ENCODE data around the gene JPH2. TPM values are rescaled to one million over a fixed set of nuclear protein-coding genes. Genes with fewer than 3 reads are reported as not detected.

JPH2 gene
- total RNA-seq, 1 donor from 2014 or later = 151 TPM

- H3K27ac ChIP-seq (replicated peaks) = peak overlapping the region; percentile 50
- intact Hi-C loops (cut with micrococcal nuclease) = loop anchor here (5.0 kb wide), 1 partner anchor 71 kb away; the partner anchor contains the start of gene JPH2
- peaks cover 71% of the 10 kb centered on the region for H3K4me1 ChIP-seq
Observed at GRCh38 chr20:44115762-44116644, 71.0 kb downstream of the JPH2 start.

DNA sequence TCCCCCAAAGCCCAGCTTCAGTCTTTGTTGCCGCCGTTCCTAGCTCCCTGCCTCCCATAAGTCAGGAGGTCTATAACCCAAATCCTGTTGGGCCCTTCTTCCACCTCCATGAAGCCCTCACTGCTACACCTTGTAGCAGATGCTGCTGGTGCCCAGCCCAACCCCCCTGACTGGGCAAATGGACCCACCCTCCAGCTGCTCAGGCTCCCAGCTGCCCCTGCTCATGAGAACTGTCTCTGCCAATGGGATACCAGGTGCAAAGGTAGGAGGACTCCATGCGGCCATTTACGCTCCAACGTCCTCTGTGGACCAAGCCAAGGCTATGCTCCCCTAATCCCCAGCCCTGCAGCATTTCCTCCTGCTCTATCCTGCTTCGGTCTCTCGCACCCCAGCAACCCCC lies 71.8 kb downstream of the JPH2 start:
- Histone ChIP-seq H3K4me1 (peaks cover 63% of the 10 kb centered on the region), H3K27me3 (ENCODE audit: low read depth) (peaks cover 17% of the 10 kb centered on the region), H3K27ac (replicated peaks) (peak overlapping the region; percentile 50), H3K4me3 (no peak overlapping the region), H3K9me3 (replicated peaks) (no peaks in the 10 kb centered on the region), H3K36me3 (no peaks in the 10 kb centered on the region)
- TF ChIP-seq CTCF (IDR thresholded peaks at IDR 0.05; ENCODE audit: borderline replicate concordance) = no peak
- no peak for DNase-seq
- intact Hi-C loops (cut with micrococcal nuclease) = loop anchor here (5.0 kb wide), 1 partner anchor 72 kb away; the partner anchor contains the start of gene JPH2

More at GRCh38 chr20:44115762-44116644, 71.0 kb downstream of the JPH2 start:
- H3K9me3 ChIP-seq (replicated peaks) = no peaks in the 10 kb centered on the region
- no peak for DNase-seq
- TF ChIP-seq CTCF (IDR thresholded peaks at IDR 0.05; ENCODE audit: borderline replicate concordance) = no peak
- no peak overlapping the region for H3K4me3 ChIP-seq
- no peaks in the 10 kb centered on the region for H3K36me3 ChIP-seq
- peaks cover 17% of the 10 kb centered on the region for H3K27me3 ChIP-seq (ENCODE audit: low read depth)

GRCh38 chr20:44113618-44114376 lies 73.2 kb downstream of the JPH2 start:
- Histone ChIP-seq H3K4me3 (no peak overlapping the region), H3K27me3 (ENCODE audit: low read depth) (peaks cover 17% of the 10 kb centered on the region), H3K4me1 (peaks cover 53% of the 10 kb centered on the region), H3K27ac (replicated peaks) (peak overlapping the region; percentile 52), H3K9me3 (replicated peaks) (no peaks in the 10 kb centered on the region), H3K36me3 (no peaks in the 10 kb centered on the region)
- intact Hi-C loops (cut with micrococcal nuclease) = no loop called here
- TF ChIP-seq CTCF (IDR thresholded peaks at IDR 0.05; ENCODE audit: borderline replicate concordance) = no peak
- no peak for DNase-seq

DNA sequence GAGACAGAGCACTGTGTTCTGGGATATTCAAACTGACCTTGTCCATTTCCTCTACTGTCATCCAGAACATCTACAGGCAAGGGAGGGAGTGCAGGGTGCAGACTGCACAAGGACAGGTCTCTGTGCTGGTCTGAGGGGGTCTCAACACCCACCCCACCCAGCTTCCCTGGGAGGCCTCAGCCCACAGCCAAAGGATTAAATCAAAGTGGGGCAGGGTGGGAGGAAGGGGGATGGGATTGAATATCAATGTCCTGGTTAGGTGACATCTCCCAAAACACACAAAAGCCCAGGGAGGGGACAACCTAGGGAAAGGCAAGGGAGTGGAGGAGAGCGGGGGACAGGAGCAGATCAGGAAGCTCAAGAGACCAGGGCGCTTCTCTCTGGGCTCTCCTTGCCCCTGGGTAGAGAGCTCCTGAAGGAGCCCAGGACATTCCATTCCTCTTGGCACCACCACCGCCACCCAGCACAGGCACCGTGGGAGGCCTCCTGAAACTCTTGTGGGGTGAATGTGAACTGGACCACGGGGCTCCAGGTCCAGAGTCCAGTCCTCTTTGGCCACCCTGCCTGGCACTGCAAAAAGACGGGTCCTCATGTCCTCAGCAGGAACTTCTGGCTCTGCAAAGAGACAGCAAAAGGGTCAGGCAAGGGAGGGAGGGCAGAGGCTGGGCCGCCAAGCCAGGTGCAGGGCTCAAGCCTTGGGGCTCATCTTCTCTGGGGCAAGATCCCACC lies 73.9 kb downstream of the JPH2 start:
- Histone ChIP-seq H3K9me3 (replicated peaks) (peaks cover 3% of the 10 kb centered on the region), H3K4me1 (peaks cover 46% of the 10 kb centered on the region), H3K27ac (replicated peaks) (peak overlapping the region; percentile 52), H3K4me3 (no peak overlapping the region), H3K27me3 (ENCODE audit: low read depth) (peaks cover 17% of the 10 kb centered on the region), H3K36me3 (no peaks in the 10 kb centered on the region)
- intact Hi-C loops (cut with micrococcal nuclease) = no loop called here
- DNase-seq = no peak
- no peak for TF ChIP-seq CTCF (IDR thresholded peaks at IDR 0.05; ENCODE audit: borderline replicate concordance)

DNA sequence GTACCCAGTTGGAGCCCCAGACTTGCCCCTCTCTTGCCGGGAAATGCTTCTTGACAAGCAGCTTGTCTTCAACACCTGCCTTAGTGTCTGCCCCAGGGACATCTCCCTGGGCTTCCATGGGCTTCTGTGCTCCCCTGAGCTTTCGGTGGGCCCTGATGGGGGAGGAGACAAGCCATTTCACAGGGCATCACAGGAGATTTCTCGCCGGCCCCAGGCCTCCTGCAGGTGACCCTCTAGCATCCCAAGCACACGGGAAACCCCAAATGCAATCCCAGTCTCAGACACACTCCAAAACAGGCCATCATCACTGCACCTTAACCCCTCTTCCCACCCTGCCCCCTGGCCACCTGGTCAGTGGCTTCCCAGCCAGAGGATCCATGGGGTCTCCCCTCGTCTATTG lies 74.5 kb downstream of the JPH2 start:
- DNase-seq = no peak
- peaks cover 41% of the 10 kb centered on the region for H3K4me1 ChIP-seq
- H3K9me3 ChIP-seq (replicated peaks) = peaks cover 8% of the 10 kb centered on the region
- H3K4me3 ChIP-seq = no peak overlapping the region
- no peak for TF ChIP-seq CTCF (IDR thresholded peaks at IDR 0.05; ENCODE audit: borderline replicate concordance)
- H3K27ac ChIP-seq (replicated peaks) = peak overlapping the region; percentile 16
- intact Hi-C loops (cut with micrococcal nuclease) = no loop called here
- H3K27me3 ChIP-seq (ENCODE audit: low read depth) = peaks cover 17% of the 10 kb centered on the region
- no peaks in the 10 kb centered on the region for H3K36me3 ChIP-seq
